SIG-M5 treated with dmso at 0.1 percent for 504 hours (cell line): ENCODE data around the gene NECAB2.

ENCODE experiments used
- DNase-seq: peaks from one replicate; lab custom pipeline; 2025; ENCODE audit not compliant: unreplicated experiment; lab: John Stamatoyannopoulos, UW

The NECAB2 gene

GRCh38 chr16:84016477-84016876, 48.4 kb downstream of the NECAB2 start:
- no peak for DNase-seq

GRCh38 chr16:84018710-84019109, 50.7 kb downstream of the NECAB2 start:
- no peak for DNase-seq

GRCh38 chr16:84020353-84020752, 52.3 kb downstream of the NECAB2 start:
- no peak for DNase-seq

- DNase-seq = no peak
Observed at GRCh38 chr16:84021488-84021887, 53.4 kb downstream of the NECAB2 start.

GRCh38 chr16:84022644-84023043, 54.6 kb downstream of the NECAB2 start:
- no peak for DNase-seq

- DNase-seq = no peak
Observed at GRCh38 chr16:84024854-84025253, 56.8 kb downstream of the NECAB2 start.

- no peak for DNase-seq
Observed at GRCh38 chr16:84026606-84027005, 58.6 kb downstream of the NECAB2 start.

GRCh38 chr16:84027625-84028024, 59.6 kb downstream of the NECAB2 start:
- DNase-seq = no peak

- DNase-seq = peak; percentile 46
Observed at GRCh38 chr16:84029297-84030047, 61.4 kb downstream of the NECAB2 start.

GRCh38 chr16:84031556-84031955, 63.5 kb downstream of the NECAB2 start:
- DNase-seq = no peak

GRCh38 chr16:84032458-84033178, 64.6 kb downstream of the NECAB2 start:
- DNase-seq = no peak

GRCh38 chr16:84033251-84034195, 65.5 kb downstream of the NECAB2 start:
- no peak for DNase-seq

GRCh38 chr16:84034516-84034915, 66.5 kb downstream of the NECAB2 start:
- DNase-seq = no peak

- no peak for DNase-seq
Observed at GRCh38 chr16:84036131-84036530, 68.1 kb downstream of the NECAB2 start.

- DNase-seq = no peak
Observed at GRCh38 chr16:84036982-84037425, 69.0 kb downstream of the NECAB2 start.

GRCh38 chr16:84038469-84038868, 70.4 kb downstream of the NECAB2 start:
- no peak for DNase-seq

- DNase-seq = no peak
Observed at GRCh38 chr16:84039696-84040095, 71.7 kb downstream of the NECAB2 start.

- DNase-seq = no peak
Observed at GRCh38 chr16:84040226-84040822, 72.3 kb downstream of the NECAB2 start.

GRCh38 chr16:84040823-84041820, 73.1 kb downstream of the NECAB2 start:
- DNase-seq = no peak

GRCh38 chr16:84041881-84042280, 73.8 kb downstream of the NECAB2 start:
- DNase-seq = no peak
